GM18519 (cell line): ENCODE results near the gene GRAMD2B.
"Not testable (repeated sequence)": the region's sequence is repeated elsewhere in the genome, so short reads cannot be mapped to it uniquely, and the experiment has no call there.

ENCODE experiments used
- ATAC-seq: cut with Tn5 transposase; IDR thresholded peaks from one replicate; pipeline ENCODE4 v1.9.1; 2021; ENCODE audit warnings: mild to moderate bottlenecking, moderate library complexity; ENCODE audit not compliant: unreplicated experiment, low FRiP score

Gene GRAMD2B

GRCh38 chr5:126448720-126449119, 25.5 kb downstream of the GRAMD2B start:
- ATAC-seq, result no peak

DNA sequence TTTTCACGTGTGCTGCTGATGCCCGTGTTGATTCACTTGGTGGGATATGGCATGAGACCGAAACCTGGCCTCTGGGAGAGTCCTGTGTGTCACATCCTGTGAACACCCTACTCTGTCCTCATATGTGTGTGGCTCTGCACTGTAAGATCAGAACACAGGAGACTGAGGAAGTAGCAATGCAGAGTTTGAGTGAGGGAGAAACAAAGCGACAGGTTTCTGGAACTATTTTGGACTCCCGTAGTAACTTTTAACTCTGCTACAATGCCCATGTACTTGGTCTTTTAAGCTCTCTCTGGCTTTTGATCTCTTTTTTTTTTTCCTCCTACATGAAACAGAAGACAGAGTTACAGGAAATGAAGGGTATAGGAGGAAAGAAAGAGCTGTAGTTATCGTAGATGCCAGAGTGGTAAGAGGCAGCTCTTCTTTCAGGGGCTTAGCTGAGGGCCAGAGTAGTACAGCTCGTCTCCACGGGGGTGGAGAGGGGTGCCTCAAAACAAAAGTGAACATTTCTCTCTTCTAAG, 26.6 kb downstream of the GRAMD2B start:
- peak; percentile 88 for ATAC-seq

GRCh38 chr5:126450346-126450745, 27.1 kb downstream of the GRAMD2B start:
- peak; percentile 30 for ATAC-seq

GRCh38 chr5:126450907-126451306, 27.7 kb downstream of the GRAMD2B start:
- ATAC-seq, result no peak

DNA sequence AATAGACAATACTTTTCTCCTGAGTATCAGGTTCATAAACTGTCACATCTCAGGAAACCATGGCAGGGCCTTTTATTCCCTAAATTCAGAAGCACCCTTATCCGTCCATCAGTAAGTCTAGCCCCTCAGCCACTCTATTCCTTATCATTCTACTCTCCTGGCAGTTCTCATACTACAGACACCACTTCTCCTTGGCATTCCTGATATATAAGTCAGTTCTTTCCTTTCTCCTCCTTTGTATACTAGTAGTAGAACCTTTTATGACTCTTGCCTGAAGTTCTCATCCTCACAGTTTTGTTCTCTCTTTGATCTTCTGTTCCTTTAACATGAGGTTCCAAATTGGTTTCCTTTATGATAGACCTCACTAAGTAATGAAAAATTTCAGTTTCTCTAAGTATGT, 29.3 kb downstream of the GRAMD2B start:
- ATAC-seq, result no peak

GRCh38 chr5:126454081-126454480, 30.9 kb downstream of the GRAMD2B start:
- no peak for ATAC-seq

DNA sequence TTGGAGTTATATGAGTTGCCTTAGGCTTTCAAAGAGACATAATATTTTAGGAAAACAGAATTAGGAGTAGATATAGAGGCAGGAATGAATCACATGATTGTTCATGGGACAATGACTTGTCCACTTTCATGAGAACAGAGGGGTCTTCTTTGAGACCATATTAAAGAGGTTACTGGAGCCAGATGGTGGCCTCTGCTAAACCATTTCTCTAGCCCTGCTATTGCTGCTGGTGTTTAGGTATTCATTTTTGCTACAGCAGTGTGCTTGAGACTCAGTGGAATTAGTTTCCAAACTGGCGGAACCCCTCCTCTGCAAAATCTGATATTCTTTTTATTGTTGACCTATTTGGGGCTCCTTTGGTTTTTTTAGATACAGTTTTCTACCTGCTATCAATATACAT, 31.3 kb downstream of the GRAMD2B start:
- ATAC-seq, result no peak

- no peak for ATAC-seq
These were observed 32.1 kb downstream of the GRAMD2B start for GRCh38 chr5:126455264-126455663.

GRCh38 chr5:126455728-126456127, 32.5 kb downstream of the GRAMD2B start:
- ATAC-seq, result no peak

- ATAC-seq, result no peak
These were observed 33.1 kb downstream of the GRAMD2B start for GRCh38 chr5:126456217-126456820.

GRCh38 chr5:126460459-126460858, 37.2 kb downstream of the GRAMD2B start:
- ATAC-seq, result no peak

- ATAC-seq, result no peak
These were observed 37.8 kb downstream of the GRAMD2B start for GRCh38 chr5:126460977-126461376.

GRCh38 chr5:126461838-126462237, 38.6 kb downstream of the GRAMD2B start:
- ATAC-seq, result peak; percentile 14

DNA sequence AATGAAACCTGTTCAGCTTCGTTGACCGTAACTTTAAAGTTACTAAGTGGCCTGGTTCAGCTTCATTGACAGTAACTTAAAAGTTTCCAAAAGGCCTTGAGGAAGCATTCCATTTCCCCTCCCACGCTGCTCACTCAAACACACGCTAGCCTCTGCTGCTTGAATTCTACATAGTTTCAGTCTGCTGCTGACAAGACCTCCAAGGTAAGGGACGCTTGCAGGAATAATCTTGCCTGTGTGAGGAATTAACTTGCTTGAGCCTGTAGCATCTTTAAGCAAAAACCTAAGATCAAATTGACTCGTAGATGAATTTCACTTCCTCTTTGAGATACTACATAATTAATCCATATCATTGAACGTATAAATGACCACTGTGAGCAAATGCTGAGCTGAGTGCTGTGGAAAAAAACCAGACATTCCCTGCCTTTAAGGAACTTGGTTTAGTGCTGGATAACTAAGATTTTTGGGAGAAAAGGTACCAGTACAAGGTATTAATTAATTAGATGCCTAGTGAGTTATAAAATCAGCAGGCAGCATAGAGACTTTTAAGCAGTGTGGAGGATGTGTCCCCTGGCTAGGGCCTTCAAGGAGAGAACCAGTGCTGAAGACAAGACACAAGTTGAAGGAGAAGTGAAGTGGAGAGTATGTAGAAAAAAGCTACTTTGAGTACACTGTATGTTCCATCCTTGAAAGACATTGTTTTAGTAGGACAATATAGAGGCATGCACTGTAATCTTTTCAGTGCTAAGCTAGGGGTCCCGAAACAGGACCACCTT, 39.2 kb downstream of the GRAMD2B start:
- peak; percentile 74 for ATAC-seq

GRCh38 chr5:126464016-126464415, 40.8 kb downstream of the GRAMD2B start:
- ATAC-seq, result no peak

DNA sequence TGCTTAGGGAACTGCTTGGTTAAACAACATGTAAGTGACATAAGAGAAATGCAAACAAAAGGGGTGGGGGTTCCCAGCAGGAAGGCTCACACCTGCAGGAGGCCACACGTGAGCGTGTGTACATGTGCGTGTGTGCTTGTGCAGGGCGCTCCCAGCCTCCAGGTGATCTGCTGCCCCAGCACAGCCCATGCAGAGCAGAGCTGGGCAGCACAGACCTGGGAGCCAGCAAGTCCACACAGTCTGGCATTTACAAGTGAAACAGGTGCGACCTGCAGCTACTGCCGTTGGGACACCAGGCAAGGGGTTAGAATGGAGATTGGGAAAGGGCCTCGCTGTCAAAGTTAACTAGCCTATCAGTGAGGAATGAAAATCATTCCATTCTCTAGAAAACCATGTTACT, 41.8 kb downstream of the GRAMD2B start:
- ATAC-seq, result no peak

- ATAC-seq, result no peak
These were observed 44.9 kb downstream of the GRAMD2B start for GRCh38 chr5:126468091-126468490.

DNA sequence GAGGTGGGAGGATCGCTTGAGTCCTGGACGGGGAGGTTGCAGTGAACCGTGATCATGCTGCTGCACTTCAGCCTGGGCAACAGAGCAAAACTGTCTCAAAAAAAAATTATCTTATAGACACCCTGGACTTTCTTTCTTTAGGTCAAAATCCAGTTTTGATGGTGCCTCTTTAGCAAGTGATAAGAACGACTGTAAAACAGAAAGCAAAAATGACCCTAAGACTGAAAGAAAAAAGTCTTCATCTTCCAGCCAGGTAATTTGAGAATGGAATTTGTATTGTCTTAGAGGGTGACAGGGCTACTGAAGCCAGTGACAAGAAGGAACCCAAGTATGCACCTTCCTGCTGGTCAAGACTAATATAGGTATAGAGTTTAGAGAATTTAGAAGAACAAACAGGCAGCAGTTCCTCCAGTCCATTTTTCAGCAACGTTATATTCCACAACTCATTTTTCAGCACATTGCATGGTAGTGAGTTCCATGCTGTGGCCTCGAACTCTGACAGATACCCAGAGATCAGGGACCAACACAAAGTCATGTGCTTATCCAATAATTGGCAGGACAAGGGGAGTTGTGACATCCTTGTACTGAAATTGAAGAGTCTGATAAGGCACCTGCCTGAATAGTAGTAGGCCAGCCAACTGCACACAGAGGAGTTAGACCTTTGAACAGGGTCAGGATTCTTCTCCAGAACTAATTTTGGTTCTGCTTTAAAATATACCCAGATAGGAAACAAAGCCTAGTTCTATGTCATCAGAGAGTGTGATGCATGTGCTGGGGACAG, 46.5 kb downstream of the GRAMD2B start:
- no peak for ATAC-seq

DNA sequence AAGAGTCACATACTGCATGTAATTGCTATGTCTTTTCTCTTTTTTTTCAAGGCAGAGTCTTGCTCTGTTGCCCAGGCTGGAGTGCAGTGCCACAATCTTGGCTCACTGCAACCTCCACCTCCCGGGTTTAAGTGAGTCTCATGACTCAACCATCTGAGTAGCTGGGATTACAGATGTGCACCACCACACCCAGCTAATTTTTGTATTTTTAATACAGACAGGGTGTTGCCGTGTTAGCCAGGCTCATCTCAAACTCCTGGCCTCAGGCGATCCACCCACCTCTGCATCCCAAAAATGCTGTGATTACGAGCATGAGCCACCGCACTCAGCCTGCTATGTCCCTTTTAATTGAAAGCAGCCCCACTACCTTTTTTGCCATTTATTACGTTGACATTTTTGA, 47.3 kb downstream of the GRAMD2B start:
- not testable (repeated sequence) for ATAC-seq

GRCh38 chr5:126471247-126471646, 48.0 kb downstream of the GRAMD2B start:
- ATAC-seq, result no peak

GRCh38 chr5:126471875-126472537, 48.8 kb downstream of the GRAMD2B start:
- no peak for ATAC-seq
